HCT116 (cell line): ENCODE results near the gene NRP1. TPM values are rescaled to one million over a fixed set of nuclear protein-coding genes. Genes with fewer than 3 reads are reported as not detected.

Experiments
- ATAC-seq: fragments of 200-7000 bp; cut with Tn5 transposase; 2 replicates; pipeline ENCODE4 v1.9.1; 2020; ENCODE audit warnings: mild to moderate bottlenecking, moderate library complexity
- BruUV-seq: library from RNA; stranded (reverse); fragments of 400-500 nt; replicated peaks from 2 replicates; lab custom pipeline; 2021; lab: Mats Ljungman, UMichigan
- CTCF ChIA-PET: fragments of 300-600 bp; sonication (Branson Sonifier 250); formaldehyde crosslinking; loops from one replicate; lab custom pipeline; 2021; ENCODE audit warnings: antibody characterized with exemption; lab: Charles Lee
- POLR2A ChIA-PET: fragments of 300-600, 350-600 bp; sonication (Branson Sonifier 250); formaldehyde crosslinking; loops from one replicate; lab custom pipeline; 2021; ENCODE audit warnings: antibody characterized with exemption; lab: Charles Lee
- RAD21 ChIA-PET, 2 experiments: fragments of 300-600 bp; sonication (Branson Sonifier 250); formaldehyde crosslinking; loops; one replicate each; lab custom pipeline; 2023; ENCODE audit warnings: low total read pairs in 2 of 2; ENCODE audit not compliant: uncharacterized antibody in 2 of 2, unreplicated experiment in 2 of 2, low non-redundant PET in 1 of 2; lab: Charles Lee
- DNase-seq: peaks from one replicate; pipeline ENCODE4 v3.0.0-alpha.2; 2010; ENCODE audit warnings: low read depth, low spot score
- H2AFZ ChIP-seq: fragments of 200-600 bp; shearing (Covaris generic), sonication (generic); 2 replicates; pipeline ENCODE4 v1.6.1; 2017; ENCODE audit warnings: low read depth, mixed run types, mixed read lengths, antibody characterized with exemption, low read length; ENCODE audit not compliant: poor library complexity, severe bottlenecking
- H3K27ac ChIP-seq: 2 replicates; pipeline ENCODE4 v1.5.1; 2012; ENCODE audit warnings: low read depth, low read length
- H3K27me3 ChIP-seq: fragments of 200-600 bp; sonication (generic); 2 replicates; pipeline ENCODE4 v1.6.1; 2016; ENCODE audit warnings: mixed run types, low read length, mixed read lengths; ENCODE audit not compliant: insufficient read depth
- H3K36me3 ChIP-seq, 2 experiments: fragments of 200-500 bp in 1 of 2; fragments of 200-600 bp in 1 of 2; sonication (Bioruptor generic) in 1 of 2; sonication (generic) in 1 of 2; 2 replicates each; pipeline versions ENCODE4 v1.5.1 to v1.6.1; 2014 to 2016; ENCODE audit warnings: low read length in 2 of 2, inconsistent platforms in 1 of 2, mixed read lengths in 1 of 2, mixed run types in 1 of 2; ENCODE audit not compliant: insufficient read depth in 2 of 2, control insufficient read depth in 1 of 2
- H3K4me1 ChIP-seq, 2 experiments: fragments of 200-600 bp in 1 of 2; sonication (generic) in 1 of 2; 2 replicates each; pipeline versions ENCODE4 v1.5.1 to v1.6.1; 2012 to 2017; ENCODE audit warnings: low read length in 2 of 2, inconsistent platforms in 1 of 2, mild to moderate bottlenecking in 1 of 2, mixed read lengths in 1 of 2, mixed run types in 1 of 2, moderate library complexity in 1 of 2; ENCODE audit not compliant: insufficient read depth in 2 of 2, control insufficient read depth in 1 of 2
- H3K4me2 ChIP-seq: fragments of 200-600 bp; sonication (generic); 2 replicates; pipeline ENCODE4 v1.6.1; 2017; ENCODE audit warnings: mixed run types, low read length, mixed read lengths
- H3K4me3 ChIP-seq, 2 experiments: fragments of 200-600 bp in 1 of 2; sonication (generic) in 1 of 2; replicated peaks in 1 of 2; 2 replicates each; pipeline ENCODE4 v1.5.1; 2011 to 2016; ENCODE audit warnings: low read length in 2 of 2, control low read depth in 1 of 2, low read depth in 1 of 2, mild to moderate bottlenecking in 1 of 2, mixed read lengths in 1 of 2, mixed run types in 1 of 2
- H3K79me2 ChIP-seq: fragments of 200-600 bp; sonication (generic); 2 replicates; pipeline ENCODE4 v1.6.1; 2017; ENCODE audit warnings: mild to moderate bottlenecking, mixed run types, low read length, moderate library complexity, mixed read lengths; ENCODE audit not compliant: insufficient read depth
- H3K9ac ChIP-seq: fragments of 200-600 bp; sonication (generic); 2 replicates; pipeline ENCODE4 v1.6.1; 2016; ENCODE audit warnings: low read length, mixed read lengths
- H3K9me2 ChIP-seq: fragments of 200-600 bp; sonication (generic), shearing (Covaris generic); 2 replicates; pipeline ENCODE4 v1.6.1; 2017; ENCODE audit warnings: mixed run types, mild to moderate bottlenecking, moderate library complexity; ENCODE audit not compliant: insufficient read depth
- H3K9me3 ChIP-seq, 2 experiments: fragments of 200-500 bp in 1 of 2; fragments of 200-600 bp in 1 of 2; sonication (Bioruptor generic) in 1 of 2; sonication (generic) in 1 of 2; 2 replicates each; pipeline ENCODE4 v1.6.1; 2014 to 2017; ENCODE audit warnings: low read length in 2 of 2, mixed read lengths in 2 of 2, inconsistent platforms in 1 of 2, low read depth in 1 of 2, mild to moderate bottlenecking in 1 of 2, mixed run types in 1 of 2, moderate library complexity in 1 of 2; ENCODE audit not compliant: control insufficient read depth in 1 of 2, insufficient read depth in 1 of 2
- H4K20me1 ChIP-seq: fragments of 200-600 bp; sonication (generic), shearing (Covaris generic); 2 replicates; pipeline ENCODE4 v1.6.1; 2017; ENCODE audit warnings: mixed run types, mild to moderate bottlenecking, moderate library complexity; ENCODE audit not compliant: insufficient read depth
- CBX3 ChIP-seq: IDR thresholded peaks from 2 replicates; pipeline ENCODE4 v1.6.1; 2012; ENCODE audit warnings: low read depth
- ELF1 ChIP-seq: IDR thresholded peaks from 2 replicates; pipeline ENCODE4 v1.6.1; 2012; ENCODE audit warnings: low read depth, borderline replicate concordance
- EZH2phosphoT487 ChIP-seq: fragments of 200-600 bp; IDR thresholded peaks from 2 replicates; pipeline ENCODE4 v1.6.1; 2018; ENCODE audit warnings: antibody characterized with exemption, borderline replicate concordance
- POLR2A ChIP-seq: IDR thresholded peaks from 2 replicates; pipeline ENCODE4 v1.7.0; 2011; ENCODE audit warnings: borderline replicate concordance; ENCODE audit not compliant: insufficient read depth, insufficient read length; ENCODE audit errors: extremely low read depth
- POLR2AphosphoS5 ChIP-seq: IDR thresholded peaks from 2 replicates; pipeline ENCODE4 v1.6.1; 2011; ENCODE audit warnings: mild to moderate bottlenecking, low read depth, low read length, moderate library complexity
- SIN3A ChIP-seq: IDR thresholded peaks from 2 replicates; pipeline ENCODE4 v1.6.1; 2012; ENCODE audit warnings: low read depth
- SP1 ChIP-seq: IDR thresholded peaks from 2 replicates; pipeline ENCODE4 v1.6.1; 2012; ENCODE audit warnings: low read depth
- SRF ChIP-seq: IDR thresholded peaks from 2 replicates; pipeline ENCODE4 v1.6.1; 2012; ENCODE audit warnings: low read depth
- TCF7L2 ChIP-seq: IDR thresholded peaks from 2 replicates; pipeline ENCODE4 v1.7.0; 2011; ENCODE audit warnings: borderline replicate concordance, inconsistent platforms; ENCODE audit not compliant: insufficient read depth, insufficient read length; ENCODE audit errors: extremely low read depth
- ZNF274 ChIP-seq: fragments of 200-500 bp; sonication (Bioruptor generic); IDR thresholded peaks from 2 replicates; pipeline ENCODE4 v1.6.1; 2014; ENCODE audit warnings: mild to moderate bottlenecking, low read depth, low read length, inconsistent platforms
- intact Hi-C: fragments of 100-400 bp; cut with micrococcal nuclease; formaldehyde crosslinking; loops from 2 replicates; pipeline ENCODE4 v1.10.0; 2022
- total RNA-seq: library from RNA; stranded (reverse); gene quantifications from one replicate; pipeline ENCODE4 v1.2.1, GENCODE V29; 2021; ENCODE audit not compliant: unreplicated experiment
- TF ChIP-seq, protein P1 (sequence below): IDR thresholded peaks from 2 replicates; pipeline ENCODE4 v1.6.1; 2012
- TF ChIP-seq, protein P2 (sequence below): IDR thresholded peaks from 2 replicates; pipeline ENCODE4 v1.6.1; 2012; ENCODE audit warnings: low read depth
- TF ChIP-seq, protein P3 (sequence below): IDR thresholded peaks from 2 replicates; pipeline ENCODE4 v1.6.1; 2011; ENCODE audit warnings: mild to moderate bottlenecking, low read length, moderate library complexity; ENCODE audit not compliant: insufficient replicate concordance; ENCODE audit errors: extremely low read depth

NRP1 gene
- total RNA-seq, 1 experiment from 2014 or later = 3.8 TPM

DNA sequence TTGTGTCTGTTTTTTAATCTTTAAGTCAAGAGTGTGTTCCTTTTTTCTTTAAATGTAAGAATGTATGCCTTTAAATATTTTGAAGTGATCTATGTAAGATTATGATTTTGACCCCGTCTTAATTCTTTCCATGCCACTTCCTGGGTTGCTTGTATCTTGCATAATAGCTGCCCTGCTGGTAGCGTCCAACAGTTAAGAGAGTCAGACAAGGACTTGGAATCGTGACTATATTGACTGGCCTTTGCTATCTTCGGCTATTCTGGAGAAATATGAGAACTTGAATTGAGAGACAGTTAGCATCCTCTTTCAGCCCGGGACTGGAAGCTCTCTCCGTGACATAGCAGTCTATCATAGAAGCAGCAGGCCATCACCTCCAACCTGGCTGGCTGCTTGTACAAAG is 13.0 kb downstream of the NRP1 start:
- no peak for ATAC-seq
- TF ChIP-seq POLR2A (no peak), SIN3A (no peak), SP1 (no peak), POLR2AphosphoS5 (no peak), ZNF274 (no peak), CBX3 (no peak), EZH2phosphoT487 (no peak), ELF1 (no peak), SRF (no peak), TCF7L2 (no peak)
- TF ChIP-seq, protein P1, sequence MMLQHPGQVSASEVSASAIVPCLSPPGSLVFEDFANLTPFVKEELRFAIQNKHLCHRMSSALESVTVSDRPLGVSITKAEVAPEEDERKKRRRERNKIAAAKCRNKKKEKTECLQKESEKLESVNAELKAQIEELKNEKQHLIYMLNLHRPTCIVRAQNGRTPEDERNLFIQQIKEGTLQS = no peak
- TF ChIP-seq, protein P2, sequence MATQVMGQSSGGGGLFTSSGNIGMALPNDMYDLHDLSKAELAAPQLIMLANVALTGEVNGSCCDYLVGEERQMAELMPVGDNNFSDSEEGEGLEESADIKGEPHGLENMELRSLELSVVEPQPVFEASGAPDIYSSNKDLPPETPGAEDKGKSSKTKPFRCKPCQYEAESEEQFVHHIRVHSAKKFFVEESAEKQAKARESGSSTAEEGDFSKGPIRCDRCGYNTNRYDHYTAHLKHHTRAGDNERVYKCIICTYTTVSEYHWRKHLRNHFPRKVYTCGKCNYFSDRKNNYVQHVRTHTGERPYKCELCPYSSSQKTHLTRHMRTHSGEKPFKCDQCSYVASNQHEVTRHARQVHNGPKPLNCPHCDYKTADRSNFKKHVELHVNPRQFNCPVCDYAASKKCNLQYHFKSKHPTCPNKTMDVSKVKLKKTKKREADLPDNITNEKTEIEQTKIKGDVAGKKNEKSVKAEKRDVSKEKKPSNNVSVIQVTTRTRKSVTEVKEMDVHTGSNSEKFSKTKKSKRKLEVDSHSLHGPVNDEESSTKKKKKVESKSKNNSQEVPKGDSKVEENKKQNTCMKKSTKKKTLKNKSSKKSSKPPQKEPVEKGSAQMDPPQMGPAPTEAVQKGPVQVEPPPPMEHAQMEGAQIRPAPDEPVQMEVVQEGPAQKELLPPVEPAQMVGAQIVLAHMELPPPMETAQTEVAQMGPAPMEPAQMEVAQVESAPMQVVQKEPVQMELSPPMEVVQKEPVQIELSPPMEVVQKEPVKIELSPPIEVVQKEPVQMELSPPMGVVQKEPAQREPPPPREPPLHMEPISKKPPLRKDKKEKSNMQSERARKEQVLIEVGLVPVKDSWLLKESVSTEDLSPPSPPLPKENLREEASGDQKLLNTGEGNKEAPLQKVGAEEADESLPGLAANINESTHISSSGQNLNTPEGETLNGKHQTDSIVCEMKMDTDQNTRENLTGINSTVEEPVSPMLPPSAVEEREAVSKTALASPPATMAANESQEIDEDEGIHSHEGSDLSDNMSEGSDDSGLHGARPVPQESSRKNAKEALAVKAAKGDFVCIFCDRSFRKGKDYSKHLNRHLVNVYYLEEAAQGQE = no peak
- TF ChIP-seq, protein P3, sequence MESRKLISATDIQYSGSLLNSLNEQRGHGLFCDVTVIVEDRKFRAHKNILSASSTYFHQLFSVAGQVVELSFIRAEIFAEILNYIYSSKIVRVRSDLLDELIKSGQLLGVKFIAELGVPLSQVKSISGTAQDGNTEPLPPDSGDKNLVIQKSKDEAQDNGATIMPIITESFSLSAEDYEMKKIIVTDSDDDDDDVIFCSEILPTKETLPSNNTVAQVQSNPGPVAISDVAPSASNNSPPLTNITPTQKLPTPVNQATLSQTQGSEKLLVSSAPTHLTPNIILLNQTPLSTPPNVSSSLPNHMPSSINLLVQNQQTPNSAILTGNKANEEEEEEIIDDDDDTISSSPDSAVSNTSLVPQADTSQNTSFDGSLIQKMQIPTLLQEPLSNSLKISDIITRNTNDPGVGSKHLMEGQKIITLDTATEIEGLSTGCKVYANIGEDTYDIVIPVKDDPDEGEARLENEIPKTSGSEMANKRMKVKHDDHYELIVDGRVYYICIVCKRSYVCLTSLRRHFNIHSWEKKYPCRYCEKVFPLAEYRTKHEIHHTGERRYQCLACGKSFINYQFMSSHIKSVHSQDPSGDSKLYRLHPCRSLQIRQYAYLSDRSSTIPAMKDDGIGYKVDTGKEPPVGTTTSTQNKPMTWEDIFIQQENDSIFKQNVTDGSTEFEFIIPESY = no peak
- RAD21 ChIA-PET = no interaction called here
- H3K9ac ChIP-seq = no peak overlapping the region
- BruUV-seq = no TSS peak
- no peak overlapping the region for H3K4me3 ChIP-seq
- no peaks in the 10 kb centered on the region for H3K36me3 ChIP-seq
- intact Hi-C loops = loop anchor here (10.0 kb wide), 1 partner anchor 127 kb away; no protein-coding TSS in a partner anchor
- CTCF ChIA-PET = no interaction called here
- no peak overlapping the region for H3K27ac ChIP-seq
- H3K4me2 ChIP-seq = no peak overlapping the region
- POLR2A ChIA-PET = no interaction called here
- H3K4me1 ChIP-seq = no peaks in the 10 kb centered on the region
- no peak overlapping the region for H2AFZ ChIP-seq
- 0 out of 2 replicates have a peak, but pooled peaks cover 3% of the 10 kb centered on the region for H3K9me2 ChIP-seq
- H3K79me2 ChIP-seq = no peaks in the 10 kb centered on the region
- no peak for DNase-seq
- no peaks in the 10 kb centered on the region for H3K27me3 ChIP-seq
- no peaks in the 10 kb centered on the region for H4K20me1 ChIP-seq
- H3K9me3 ChIP-seq = no peaks in the 10 kb centered on the region
